LNCaP clone FGC (cell line): ENCODE data around the gene RBM12.
"Not testable (repeated sequence)": the region's sequence is repeated elsewhere in the genome, so short reads cannot be mapped to it uniquely, and the experiment has no call there.

Source experiments
- DNase-seq: peaks from one replicate; pipeline ENCODE4 v3.0.0-alpha.2; 2011; ENCODE audit warnings: low read depth
- H3K4me3 ChIP-seq: 2 replicates; pipeline ENCODE4 v1.5.1; 2011; ENCODE audit warnings: mild to moderate bottlenecking, low read depth, low read length, control low read depth
- TF ChIP-seq, protein P1 (sequence below): IDR thresholded peaks from 2 replicates; pipeline ENCODE4 v1.5.1; 2012; ENCODE audit warnings: mild to moderate bottlenecking; ENCODE audit not compliant: control insufficient read depth, insufficient read depth; ENCODE audit errors: extremely low read depth

The RBM12 gene

GRCh38 chr20:35709259-35709658, 44.6 kb upstream of the RBM12 start:
- H3K4me3 ChIP-seq = no peak overlapping the region
- DNase-seq = no peak
- TF ChIP-seq, protein P1, sequence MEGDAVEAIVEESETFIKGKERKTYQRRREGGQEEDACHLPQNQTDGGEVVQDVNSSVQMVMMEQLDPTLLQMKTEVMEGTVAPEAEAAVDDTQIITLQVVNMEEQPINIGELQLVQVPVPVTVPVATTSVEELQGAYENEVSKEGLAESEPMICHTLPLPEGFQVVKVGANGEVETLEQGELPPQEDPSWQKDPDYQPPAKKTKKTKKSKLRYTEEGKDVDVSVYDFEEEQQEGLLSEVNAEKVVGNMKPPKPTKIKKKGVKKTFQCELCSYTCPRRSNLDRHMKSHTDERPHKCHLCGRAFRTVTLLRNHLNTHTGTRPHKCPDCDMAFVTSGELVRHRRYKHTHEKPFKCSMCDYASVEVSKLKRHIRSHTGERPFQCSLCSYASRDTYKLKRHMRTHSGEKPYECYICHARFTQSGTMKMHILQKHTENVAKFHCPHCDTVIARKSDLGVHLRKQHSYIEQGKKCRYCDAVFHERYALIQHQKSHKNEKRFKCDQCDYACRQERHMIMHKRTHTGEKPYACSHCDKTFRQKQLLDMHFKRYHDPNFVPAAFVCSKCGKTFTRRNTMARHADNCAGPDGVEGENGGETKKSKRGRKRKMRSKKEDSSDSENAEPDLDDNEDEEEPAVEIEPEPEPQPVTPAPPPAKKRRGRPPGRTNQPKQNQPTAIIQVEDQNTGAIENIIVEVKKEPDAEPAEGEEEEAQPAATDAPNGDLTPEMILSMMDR = no peak

DNA sequence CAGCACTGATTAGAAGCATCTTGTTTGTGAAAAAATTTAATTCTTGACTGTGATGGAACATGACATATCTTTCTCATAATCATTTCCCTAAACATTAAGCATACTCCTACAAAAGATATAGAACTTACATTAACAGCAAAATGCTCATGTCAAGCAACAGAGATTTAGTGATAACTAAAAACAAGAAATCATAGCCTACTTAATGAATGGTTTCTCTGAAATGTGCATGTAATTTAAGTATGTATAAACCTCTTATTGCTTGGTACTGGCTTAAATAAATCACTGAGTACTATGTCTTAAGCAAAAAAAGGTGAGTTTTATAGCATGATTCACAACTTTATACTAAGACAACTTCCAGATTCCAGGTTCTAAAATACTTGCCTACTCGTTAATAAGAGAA, 43.8 kb upstream of the RBM12 start:
- H3K4me3 ChIP-seq = no peak overlapping the region
- DNase-seq = no peak
- TF ChIP-seq, protein P1 = no peak

GRCh38 chr20:35706591-35707529, 42.2 kb upstream of the RBM12 start:
- H3K4me3 ChIP-seq, DNase-seq: not testable (repeated sequence)

GRCh38 chr20:35705894-35706293, 41.2 kb upstream of the RBM12 start:
- DNase-seq, H3K4me3 ChIP-seq: not testable (repeated sequence)

- TF ChIP-seq, protein P1 = no peak
Measured at GRCh38 chr20:35704514-35705261, 40.0 kb upstream of the RBM12 start.

GRCh38 chr20:35702824-35703695, 38.4 kb upstream of the RBM12 start:
- H3K4me3 ChIP-seq = no peak overlapping the region
- DNase-seq = no peak

More at GRCh38 chr20:35704514-35705261, 40.0 kb upstream of the RBM12 start:
- DNase-seq = no peak
- H3K4me3 ChIP-seq = no peak overlapping the region

More at GRCh38 chr20:35702824-35703695, 38.4 kb upstream of the RBM12 start:
- TF ChIP-seq, protein P1 = no peak
